RWPE2 (cell line): ENCODE measurements around the gene SAE1.

Experiments used
- ATAC-seq: fragments of 200-7000 bp; cut with Tn5 transposase; 3 replicates; pipeline ENCODE4 v1.9.1; 2021; ENCODE audit warnings: low read depth
- DNase-seq: peaks from one replicate; pipeline ENCODE4 v3.0.0-alpha.2; 2020; ENCODE audit warnings: low spot score
- H3K27ac ChIP-seq: fragments of 450-650 bp; 2 replicates; pipeline ENCODE4 v1.5.1; 2017; ENCODE audit warnings: mild to moderate bottlenecking; ENCODE audit not compliant: poor library complexity, severe bottlenecking
- H3K27me3 ChIP-seq: fragments of 250-450 bp; sonication (Bioruptor Pico); 2 replicates; pipeline ENCODE4 v1.5.1; 2021; ENCODE audit warnings: mild to moderate bottlenecking, moderate library complexity; ENCODE audit not compliant: insufficient read depth, poor library complexity, severe bottlenecking
- H3K36me3 ChIP-seq: fragments of 250-450 bp; sonication (Bioruptor Pico); 2 replicates; pipeline ENCODE4 v1.5.1; 2020; ENCODE audit warnings: low read depth, mild to moderate bottlenecking, moderate library complexity
- H3K4me1 ChIP-seq: fragments of 250-450 bp; sonication (Bioruptor Pico); 2 replicates; pipeline ENCODE4 v1.5.1; 2021; ENCODE audit warnings: mild to moderate bottlenecking, moderate library complexity; ENCODE audit not compliant: insufficient read depth, poor library complexity, severe bottlenecking
- H3K4me3 ChIP-seq: fragments of 250-450 bp; sonication (Bioruptor Pico); 2 replicates; pipeline ENCODE4 v1.5.1; 2021; ENCODE audit warnings: mild to moderate bottlenecking, moderate library complexity; ENCODE audit not compliant: severe bottlenecking
- H3K9me3 ChIP-seq: fragments of 250-450 bp; sonication (Bioruptor Pico); 2 replicates; pipeline ENCODE4 v1.5.1; 2021; ENCODE audit warnings: mild to moderate bottlenecking, moderate library complexity; ENCODE audit not compliant: severe bottlenecking
- CTCF ChIP-seq: fragments of 450-650 bp; IDR thresholded peaks from one replicate; pipeline ENCODE4 v1.5.1; 2017; ENCODE audit warnings: mild to moderate bottlenecking, moderate library complexity; ENCODE audit not compliant: poor library complexity, severe bottlenecking

The SAE1 gene

DNA sequence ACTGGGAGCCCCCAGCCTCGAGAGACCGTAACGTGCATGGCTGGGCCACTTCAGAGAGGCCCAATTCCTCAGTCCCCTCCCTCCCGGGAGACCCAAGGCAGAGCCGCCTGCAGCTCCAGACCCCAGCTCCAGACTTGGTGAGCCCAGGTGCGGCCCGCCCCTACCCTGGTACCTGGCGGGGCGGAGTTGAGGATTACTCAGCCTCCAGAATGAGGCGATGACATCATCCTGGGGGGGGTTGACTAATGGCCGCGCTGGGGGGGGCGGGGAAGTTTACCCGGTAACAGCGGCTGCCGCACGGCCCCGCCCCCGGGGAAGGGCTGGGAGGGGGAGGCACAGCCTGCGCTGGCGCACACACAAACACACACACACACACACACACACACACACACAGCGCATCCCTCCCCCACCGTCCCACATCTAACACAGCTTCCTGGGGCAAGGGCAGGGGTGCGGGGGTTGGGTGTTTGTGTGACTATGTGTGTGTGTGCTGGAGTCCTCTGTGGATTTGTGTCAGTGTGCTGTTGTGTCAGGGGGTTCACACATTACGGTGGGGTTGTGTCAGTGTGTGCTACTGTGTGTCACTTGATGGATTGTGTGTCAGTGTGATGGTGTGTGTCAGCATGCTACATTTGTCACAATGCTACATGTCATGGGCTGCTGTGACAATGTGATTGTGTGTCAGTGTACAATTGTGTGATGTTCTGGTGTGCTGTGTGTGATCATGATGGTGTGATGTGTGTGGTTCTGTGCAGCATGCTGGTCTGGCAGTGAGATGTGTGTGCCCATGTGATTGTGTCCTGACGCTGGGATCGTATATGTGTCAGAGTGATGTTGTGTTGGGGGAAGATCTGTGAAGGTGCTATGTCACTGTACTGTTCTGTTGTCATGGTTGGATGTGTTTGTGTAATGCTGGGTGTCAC, 110.6 kb downstream of the SAE1 start:
- TF ChIP-seq CTCF = no peak
- Histone ChIP-seq H3K4me1 (peaks cover 6% of the 10 kb centered on the region), H3K9me3 (no peaks in the 10 kb centered on the region), H3K4me3 (no peak overlapping the region), H3K27me3 (no peaks in the 10 kb centered on the region), H3K36me3 (no peaks in the 10 kb centered on the region), H3K27ac (peak overlapping the region; percentile 1)
- ATAC-seq = peak; percentile 62
- DNase-seq = peak; percentile 93

DNA sequence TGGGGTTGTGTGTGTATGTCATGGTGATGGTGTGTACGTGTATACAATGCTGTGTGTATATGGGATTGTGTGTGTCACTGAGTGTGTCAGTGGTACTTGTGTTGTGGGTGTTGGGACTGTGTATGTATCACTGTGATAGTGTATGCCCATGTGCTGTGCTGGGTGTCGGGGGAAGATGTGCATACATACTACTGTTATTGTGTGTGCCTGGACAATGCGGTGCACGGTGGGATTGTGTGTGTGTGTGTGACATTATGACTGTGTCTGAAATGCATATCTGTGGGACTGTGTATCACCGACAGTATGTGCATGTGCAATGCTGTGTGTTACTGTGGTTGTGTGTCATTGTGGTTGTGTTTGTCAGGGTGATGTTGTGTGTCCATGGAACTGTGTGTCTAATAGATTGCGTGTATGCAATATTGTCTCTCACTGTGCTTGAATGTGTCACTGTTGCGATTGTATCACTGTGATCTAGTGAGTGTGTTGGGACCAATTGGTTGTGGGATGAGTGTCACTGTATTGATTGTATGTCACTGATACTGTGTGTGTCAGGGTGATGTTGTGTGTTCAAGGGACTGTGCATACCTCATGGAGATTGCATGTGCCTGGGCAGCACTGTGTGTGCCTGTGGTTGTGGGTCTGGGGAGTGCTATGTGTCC, 111.4 kb downstream of the SAE1 start:
- Histone ChIP-seq H3K27me3 (no peaks in the 10 kb centered on the region), H3K4me3 (no peak overlapping the region), H3K9me3 (no peaks in the 10 kb centered on the region), H3K36me3 (no peaks in the 10 kb centered on the region), H3K4me1 (peaks cover 6% of the 10 kb centered on the region), H3K27ac (peak overlapping the region; percentile 58)
- no peak for TF ChIP-seq CTCF
- ATAC-seq (no peak), DNase-seq (no peak)

- Histone ChIP-seq H3K9me3 (no peaks in the 10 kb centered on the region), H3K4me1 (peaks cover 6% of the 10 kb centered on the region), H3K36me3 (no peaks in the 10 kb centered on the region), H3K27me3 (no peaks in the 10 kb centered on the region), H3K4me3 (peak overlapping the region; percentile 34), H3K27ac (peak overlapping the region; percentile 58)
- no peak for DNase-seq
- TF ChIP-seq CTCF = no peak
- ATAC-seq = no peak
Measured at GRCh38 chr19:47243364-47243775, 112.7 kb downstream of the SAE1 start.

DNA sequence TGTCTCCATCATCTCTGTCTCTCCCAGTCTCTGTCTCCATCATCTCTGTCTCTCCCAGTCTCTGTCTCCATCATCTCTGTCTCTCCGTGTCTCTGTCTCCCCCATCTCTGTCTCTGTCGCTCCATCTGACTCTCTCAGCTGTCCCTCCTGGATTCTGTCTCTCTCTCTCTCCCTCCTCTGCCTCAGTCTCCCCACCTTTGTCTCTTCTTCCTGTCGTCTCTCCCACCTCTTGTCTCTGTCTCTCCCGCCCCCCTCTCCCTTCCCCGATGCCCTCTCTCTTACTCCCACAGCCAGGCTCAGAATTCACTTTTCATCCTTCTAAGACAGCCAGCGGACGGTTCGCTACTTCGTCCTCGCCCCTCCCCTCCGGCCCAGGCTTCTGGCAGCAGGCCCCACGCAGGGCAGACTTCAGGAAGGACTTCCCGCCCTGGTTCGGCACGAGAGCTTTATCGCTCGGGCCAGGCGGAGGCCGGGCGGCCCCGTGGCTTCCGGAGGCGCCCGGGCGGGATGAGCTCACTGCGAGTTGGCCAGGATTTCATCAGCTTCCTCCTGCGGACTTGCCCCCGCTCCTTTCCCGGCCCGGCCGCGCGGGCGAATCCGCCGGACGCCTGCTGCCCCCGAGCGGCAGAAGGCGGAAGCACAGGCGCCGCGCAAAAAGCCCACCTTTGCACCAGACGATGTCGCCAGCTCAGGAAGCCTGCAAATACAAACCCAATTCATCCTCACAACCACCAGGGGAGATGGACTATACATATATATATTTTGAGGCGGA, 113.3 kb downstream of the SAE1 start:
- TF ChIP-seq CTCF = peak; percentile 99

More for the DNA sequence above, 113.3 kb downstream of the SAE1 start:
- H3K36me3 ChIP-seq = no peaks in the 10 kb centered on the region
- peak overlapping the region; percentile 58 for H3K27ac ChIP-seq
- ATAC-seq (peak; percentile 75), DNase-seq (peak; percentile 93)
- no peaks in the 10 kb centered on the region for H3K27me3 ChIP-seq
- H3K9me3 ChIP-seq = no peaks in the 10 kb centered on the region
- H3K4me3 ChIP-seq = peak overlapping the region; percentile 34
- H3K4me1 ChIP-seq = peaks cover 6% of the 10 kb centered on the region
